HG02588 (cell line): ENCODE measurements around the gene CLK3.
"Not testable (repeated sequence)": the region's sequence is repeated elsewhere in the genome, so short reads cannot be mapped to it uniquely, and the experiment has no call there.

ENCODE experiments used
- ATAC-seq: cut with Tn5 transposase; IDR thresholded peaks from one replicate; pipeline ENCODE4 v1.9.1; 2021; ENCODE audit warnings: mild to moderate bottlenecking, moderate library complexity; ENCODE audit not compliant: unreplicated experiment

CLK3 gene

DNA sequence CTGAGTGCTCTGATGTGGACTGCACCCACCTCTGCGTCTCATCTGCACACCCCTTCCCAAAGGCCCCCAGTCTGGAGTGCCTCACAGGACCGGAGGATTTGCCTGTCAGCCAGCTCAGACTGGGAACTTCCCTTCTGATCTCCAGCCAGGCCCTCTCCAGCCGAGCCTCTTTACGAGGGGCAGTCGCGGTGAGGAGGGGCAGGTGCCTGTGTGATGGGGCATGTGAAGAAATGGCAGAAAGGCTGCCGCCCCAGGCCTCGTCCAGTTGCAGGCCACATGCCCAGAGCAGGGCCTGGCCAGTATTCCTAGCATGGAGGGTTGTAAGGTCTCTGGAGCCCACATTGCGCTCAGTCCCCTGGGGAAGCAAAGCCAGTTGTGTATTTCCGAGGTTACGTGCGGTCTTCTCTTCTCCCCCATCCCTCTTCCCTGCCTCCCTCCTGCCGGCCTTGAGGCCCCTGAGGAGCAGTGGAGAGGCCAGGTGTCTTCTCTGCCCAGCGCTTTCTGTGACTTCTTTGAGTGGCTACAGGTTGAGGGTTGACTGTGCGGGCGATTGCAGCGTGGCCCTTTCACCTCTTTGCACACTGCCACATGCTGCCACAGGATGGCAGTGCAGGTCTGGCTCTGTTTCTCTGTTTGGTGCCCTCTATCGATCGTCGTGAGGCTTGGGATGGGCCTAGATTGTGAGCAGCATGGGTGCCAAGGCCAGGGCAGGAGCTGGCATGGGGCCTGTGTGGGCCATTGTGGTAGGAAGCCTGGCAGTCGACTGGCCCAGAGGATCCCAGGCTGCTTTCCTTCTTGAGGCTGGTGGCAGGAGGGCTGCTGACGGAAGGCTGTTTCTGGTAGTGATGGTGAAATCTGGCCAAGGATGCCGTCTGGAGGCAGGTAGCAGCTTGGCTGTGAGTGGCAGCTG is 5.3 kb downstream of the CLK3 start:
- no peak for ATAC-seq

DNA sequence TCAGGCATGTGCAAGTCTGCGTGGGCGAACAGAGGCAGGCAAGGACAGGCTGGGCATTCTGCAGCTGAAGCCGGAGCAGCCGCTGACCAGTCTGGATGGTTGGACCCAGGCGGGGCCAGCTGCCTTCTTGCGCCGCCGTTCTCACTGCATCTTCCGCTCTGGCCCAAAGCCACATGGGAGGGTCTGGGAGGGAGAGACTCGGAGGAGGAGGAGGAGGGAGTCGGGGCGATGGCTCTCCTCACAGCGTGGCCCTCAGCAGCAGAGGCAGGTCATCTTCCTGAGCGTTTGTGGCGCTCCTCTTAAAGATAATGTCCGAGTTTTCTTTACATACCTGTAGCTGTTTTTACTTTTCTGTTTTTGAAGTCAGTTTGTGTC is 5.9 kb downstream of the CLK3 start:
- no peak for ATAC-seq

DNA sequence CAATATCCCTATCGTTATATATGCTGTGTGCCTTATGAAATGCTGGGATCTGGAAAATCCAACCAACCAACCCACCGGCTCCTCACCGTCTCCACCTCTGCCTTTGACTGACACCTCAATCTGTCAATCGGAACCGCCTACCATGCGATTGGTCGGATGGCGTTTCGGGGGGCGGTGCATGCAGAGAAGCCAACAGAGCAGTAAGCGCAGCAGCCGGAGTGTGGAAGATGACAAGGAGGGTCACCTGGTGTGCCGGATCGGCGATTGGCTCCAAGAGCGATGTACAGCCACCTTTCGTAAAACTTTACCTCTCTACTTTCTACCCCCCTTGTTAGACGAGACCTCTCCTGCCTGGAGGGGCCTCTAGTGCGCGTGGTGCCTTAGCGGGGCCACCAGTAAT is 6.3 kb downstream of the CLK3 start:
- no peak for ATAC-seq

DNA sequence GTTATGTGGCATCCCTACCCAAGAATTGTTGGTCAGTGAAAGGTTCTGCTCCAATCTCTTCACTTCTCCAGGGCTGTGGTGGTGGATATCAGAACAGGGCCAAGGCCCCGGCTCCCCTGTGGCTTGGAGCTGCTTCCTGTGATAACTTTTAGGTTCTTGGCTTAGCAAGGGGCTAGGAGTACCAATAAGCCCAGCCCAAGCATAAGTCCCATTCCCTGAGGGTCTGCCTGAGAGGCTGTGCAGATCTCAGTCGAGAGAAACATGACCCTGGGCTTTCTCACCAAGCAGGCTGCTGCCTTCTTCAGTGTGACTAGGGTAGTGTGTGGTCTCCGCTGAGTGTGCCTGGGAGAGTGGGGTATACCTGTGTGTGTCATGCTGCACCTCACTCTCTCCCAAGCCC is 7.1 kb downstream of the CLK3 start:
- no peak for ATAC-seq

DNA sequence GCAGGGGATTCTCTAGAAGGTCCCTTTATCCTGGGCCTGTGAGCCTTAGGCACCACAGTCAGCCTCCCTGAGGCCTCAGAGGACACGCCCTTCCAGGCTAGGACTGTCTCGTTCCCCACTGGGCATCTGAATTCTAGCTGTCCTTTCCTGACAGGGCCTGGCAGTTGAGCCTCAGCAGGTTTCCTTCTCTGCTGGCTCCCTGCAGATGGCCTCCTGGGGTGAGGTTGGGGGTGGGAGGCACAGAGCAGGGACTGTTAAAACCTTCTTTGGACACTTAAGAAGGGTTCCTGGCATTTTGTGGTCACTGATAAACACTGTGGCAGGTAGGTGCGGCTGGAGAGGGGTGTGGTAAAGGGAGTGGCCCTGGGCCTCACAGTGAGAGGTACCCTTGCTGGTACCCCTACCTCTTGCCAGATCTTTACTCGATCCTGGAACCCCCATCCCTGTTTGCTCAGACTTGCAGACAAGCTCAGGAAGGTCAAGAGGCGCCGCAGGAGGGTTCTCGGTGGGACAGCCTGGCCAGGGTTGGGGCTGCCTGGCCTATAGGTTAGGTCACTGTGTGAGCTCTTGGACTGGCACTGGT is 8.5 kb downstream of the CLK3 start:
- ATAC-seq = no peak

DNA sequence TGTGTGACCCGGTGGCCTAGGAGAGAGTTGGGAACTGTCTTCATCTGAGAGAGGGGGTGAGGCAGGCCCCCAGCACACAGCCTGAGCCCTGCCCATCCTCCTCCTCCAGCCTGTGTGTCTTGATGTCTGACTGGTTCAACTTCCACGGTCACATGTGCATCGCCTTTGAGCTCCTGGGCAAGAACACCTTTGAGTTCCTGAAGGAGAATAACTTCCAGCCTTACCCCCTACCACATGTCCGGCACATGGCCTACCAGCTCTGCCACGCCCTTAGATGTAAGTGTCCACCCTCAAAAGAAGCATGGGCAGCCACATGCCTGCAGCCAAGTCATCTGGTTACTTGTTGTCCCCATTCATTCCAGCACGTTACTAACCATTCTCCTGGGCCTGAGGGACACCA is 10.1 kb downstream of the CLK3 start:
- no peak for ATAC-seq

DNA sequence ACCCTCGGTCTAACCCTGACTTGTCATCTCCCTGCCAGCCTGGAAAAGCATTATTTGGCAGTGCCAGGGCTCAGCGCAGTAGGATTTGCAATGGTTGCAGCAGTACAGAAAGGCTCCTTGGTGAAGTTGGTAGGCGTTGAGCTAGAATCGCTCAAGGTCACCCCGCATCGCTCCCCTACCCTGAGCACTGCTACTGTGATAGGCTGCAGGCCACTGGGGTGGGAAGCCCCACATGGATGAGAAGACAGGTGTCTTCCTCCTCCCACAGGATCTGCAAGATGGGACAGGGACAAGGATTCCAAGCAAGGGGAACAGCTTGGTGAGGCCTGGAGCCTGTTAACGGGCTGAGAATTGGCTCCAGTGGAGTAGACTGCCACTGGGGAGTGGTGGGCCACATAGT is 10.7 kb downstream of the CLK3 start:
- ATAC-seq = no peak

DNA sequence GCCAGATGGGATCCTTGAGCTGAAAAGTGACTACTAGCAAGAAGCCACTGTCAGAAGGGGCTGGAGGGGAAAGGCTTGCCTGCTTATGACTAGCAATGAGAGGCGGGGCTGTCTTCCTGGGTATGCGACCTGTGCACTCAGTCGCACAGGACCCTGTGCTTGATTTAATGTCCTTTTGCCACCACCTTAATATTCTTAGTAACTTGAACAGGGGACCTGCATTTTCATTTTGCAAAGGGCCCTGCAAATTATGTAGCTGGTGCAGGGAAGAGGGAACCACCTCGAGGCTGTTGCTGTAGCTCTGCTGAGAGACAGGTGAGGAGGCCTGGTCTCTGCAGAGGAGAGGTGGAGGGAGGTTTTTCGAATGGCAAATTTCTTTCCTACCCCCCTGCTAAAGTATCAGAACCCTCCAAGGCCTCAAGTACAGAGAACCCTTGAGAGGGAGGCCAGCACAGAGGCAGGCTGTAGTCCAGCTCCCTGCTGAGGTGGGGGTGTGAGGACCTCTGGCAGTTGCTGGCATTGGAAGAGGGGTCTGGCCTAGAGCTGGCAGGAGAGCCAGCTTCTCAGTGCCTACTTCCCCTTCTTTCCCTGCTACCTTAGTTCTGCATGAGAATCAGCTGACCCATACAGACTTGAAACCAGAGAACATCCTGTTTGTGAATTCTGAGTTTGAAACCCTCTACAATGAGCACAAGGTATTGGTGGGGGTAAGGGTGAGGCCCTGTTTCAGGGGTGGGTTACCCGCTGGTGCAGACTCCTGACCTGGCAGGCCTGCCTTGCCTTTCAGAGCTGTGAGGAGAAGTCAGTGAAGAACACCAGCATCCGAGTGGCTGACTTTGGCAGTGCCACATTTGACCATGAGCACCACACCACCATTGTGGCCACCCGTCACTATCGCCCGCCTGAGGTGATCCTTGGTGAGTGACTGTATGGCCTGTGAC is 11.4 kb downstream of the CLK3 start:
- ATAC-seq = no peak

DNA sequence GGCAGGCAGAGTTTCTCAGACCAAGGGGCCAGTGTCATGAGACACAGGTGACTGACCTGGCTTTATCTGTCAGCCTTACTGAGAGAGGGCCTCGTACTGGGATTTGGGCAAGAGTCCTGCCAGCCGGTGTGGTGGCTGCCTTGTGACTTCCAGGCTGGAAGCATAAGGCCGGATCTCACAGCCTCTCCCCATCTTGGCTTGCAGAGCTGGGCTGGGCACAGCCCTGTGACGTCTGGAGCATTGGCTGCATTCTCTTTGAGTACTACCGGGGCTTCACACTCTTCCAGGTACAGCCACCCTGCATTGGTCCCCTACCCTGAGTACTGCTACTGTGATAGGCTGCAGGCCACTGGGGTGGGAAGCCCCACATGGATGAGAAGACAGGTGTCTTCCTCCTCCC is 12.1 kb downstream of the CLK3 start:
- ATAC-seq = no peak

DNA sequence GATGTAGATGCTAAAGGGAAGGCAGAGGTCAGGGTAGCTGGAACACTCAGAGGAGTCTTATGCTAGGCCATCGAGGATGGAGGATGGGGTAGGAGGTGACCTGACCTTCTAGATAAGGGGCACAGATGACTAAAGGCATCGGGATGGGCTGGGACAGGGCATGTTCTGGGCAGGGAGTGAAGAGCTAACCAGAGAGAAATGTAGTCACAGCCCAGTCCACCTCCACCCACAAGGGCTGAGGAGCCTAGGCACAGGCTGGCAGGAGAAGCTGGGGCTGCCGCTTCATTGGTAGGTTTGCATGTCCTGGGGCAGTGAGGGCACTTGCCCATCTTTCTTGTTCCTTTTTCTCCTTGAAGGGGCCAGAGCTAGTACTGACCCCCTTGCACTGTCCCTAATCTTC is 12.6 kb downstream of the CLK3 start:
- ATAC-seq = no peak

DNA sequence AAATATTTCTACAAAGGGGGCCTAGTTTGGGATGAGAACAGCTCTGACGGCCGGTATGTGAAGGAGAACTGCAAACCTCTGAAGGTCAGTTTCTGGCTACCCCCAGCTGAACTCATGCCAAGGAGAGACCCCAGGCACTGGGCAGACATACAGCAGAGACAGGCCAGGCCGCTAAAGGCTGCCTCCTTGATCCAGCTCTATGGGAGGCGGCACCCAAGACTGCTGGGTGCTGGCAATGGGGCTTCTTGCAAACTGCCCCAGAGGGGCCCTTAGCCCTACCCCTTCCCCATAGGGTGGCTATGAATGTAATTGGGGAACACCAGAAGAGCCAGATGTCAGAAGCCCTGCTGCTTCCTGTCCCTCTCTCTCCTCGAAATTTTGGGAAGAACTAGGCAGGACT is 13.3 kb downstream of the CLK3 start:
- ATAC-seq = no peak

DNA sequence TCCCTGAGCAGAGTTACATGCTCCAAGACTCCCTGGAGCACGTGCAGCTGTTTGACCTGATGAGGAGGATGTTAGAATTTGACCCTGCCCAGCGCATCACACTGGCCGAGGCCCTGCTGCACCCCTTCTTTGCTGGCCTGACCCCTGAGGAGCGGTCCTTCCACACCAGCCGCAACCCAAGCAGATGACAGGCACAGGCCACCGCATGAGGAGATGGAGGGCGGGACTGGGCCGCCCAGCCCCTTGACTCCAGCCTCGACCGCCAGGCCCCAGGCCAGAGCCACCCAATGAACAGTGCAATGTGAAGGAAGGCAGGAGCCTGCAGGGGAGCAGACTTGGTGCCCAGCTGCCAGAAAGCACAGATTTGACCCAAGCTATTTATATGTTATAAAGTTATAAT is 14.1 kb downstream of the CLK3 start:
- ATAC-seq = not testable (repeated sequence)

DNA sequence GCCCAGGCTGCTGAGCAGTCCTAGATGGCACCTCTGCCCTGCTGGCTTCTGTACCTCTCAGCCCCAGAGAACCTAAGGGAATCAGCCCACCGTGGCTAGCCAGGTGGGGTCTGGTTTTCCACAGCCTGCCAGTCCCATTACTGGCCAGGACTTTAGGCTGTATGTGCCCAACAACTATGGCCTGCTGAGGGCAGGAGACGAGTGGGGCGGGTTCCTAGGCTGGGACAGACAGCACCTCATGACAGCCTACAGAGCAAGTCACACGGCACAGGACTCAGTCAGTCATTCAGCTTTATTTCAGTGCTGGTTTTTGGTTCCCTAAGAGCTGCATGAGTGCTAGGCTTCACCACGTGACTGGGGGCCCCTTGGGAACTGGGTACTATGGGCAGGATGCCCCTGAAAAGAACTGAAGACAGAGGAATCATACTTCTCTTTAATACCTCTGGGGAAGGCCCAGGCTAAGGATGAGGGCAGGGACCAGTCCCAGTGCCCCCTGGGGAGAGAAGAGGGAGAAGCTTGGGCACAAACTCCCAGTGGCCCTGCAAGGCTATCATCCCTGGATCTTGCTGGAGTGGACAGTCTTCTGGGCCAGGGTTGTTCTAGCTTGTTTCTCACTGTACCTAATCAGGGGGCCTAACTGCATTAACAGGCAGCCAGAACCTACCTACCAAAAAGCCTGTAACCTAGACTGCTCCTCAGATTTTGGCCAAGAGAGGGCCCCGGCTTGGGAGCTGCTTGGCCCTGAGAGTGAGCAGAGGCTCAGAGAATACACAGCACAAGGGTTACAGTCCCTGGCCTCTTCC is 14.8 kb downstream of the CLK3 start:
- no peak for ATAC-seq

DNA sequence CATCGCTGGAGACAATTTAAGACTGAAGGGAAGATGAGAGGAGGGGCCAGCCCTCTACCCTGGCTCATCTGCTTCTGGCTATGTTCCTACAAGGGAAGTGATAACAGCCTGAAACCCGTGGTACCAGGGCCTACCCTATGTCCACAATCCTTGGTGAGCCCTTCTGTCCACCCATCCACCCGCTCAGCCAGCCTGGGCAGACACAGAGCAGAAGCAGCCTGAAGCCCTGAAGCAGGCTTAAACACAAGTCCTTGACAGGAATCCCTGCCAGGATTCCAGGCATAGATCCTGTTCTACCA is 15.4 kb downstream of the CLK3 start:
- ATAC-seq = no peak

DNA sequence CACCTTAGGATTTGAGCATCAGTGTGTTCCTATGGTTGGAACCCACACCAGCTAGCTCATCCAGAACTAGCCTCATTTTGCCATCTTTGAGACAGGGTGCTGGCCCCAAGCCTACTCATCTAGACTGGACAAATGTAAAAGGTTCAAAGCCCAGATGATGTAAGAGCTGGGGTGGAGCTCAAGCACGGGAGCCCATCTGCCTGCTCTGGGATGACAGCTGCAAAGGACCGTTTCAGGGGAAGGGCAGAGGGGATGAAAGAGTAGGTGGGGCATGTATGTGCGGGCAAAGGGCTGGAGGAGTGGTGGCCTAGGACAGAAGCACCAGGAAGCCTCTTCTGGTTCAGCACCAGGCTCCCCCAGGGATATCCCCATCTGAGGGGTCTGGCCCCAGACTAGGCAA is 15.8 kb downstream of the CLK3 start:
- no peak for ATAC-seq

DNA sequence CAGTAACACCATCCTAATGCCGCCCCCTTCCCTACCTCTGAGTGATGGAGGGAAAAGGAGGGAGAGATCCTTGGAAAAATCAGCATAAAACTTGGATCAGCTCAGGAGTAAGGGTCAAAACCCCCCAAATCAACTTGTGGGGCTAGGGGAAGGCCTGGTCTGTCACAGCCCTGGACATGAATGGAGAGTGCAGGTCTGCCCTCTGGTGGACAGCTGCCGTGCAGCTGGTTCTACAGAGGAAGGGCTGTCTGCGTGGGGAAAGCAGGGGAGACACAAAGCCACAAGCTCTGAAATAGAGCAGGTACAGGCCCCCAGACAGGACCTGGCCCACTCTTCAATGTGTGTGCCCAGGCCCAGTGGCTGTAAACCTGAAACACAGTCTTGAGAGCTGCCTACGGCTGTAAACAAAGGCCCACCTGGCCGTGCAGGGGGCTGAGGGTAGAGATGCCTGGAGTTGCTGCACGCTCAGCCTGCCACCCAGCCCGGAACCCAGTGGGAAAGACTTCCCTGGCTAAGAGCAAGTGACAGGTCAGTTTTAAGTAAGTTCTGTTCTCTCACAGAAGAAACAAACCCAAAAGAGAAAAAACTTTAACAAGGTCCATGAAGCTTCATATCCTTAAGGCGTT is 16.4 kb downstream of the CLK3 start:
- no peak for ATAC-seq

DNA sequence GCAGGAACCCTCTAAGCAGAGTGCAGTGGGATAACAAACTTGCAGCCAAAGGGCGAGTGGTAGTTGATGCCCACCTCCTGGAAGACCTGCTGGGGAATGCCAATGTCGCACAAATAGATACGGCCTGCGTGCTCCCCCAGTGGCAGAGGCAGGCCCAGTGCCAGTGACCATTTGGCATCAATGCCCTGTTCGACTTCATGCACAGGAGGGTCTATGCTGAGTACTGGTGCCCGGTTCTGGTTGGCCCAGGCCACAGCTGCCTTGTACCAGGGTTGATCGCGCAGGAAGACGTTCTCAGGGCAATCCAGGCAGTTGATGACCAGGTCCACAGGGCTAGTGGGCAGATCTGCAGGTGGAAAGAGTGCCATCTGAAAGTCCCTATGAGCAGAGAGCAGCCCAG is 17.0 kb downstream of the CLK3 start:
- no peak for ATAC-seq

DNA sequence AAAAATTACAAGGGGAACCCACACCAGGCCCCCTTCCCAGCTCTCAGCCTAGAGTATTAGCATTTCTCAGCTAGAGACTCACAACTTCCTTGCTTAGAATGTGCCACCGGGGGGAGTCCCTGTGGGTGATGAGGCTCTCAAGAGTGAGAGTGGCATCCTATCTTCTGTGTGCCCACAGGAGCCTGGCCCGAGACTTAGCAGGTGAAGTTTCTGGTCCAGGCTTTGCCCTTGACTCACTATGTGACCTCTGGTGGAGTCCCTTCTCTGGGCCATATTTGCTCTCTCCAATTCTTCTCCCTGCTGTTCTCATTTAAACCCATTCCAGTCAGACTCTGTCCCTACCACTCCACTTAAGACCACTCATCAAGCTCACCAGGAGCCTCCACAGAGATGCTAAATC is 18.1 kb downstream of the CLK3 start:
- ATAC-seq = no peak

DNA sequence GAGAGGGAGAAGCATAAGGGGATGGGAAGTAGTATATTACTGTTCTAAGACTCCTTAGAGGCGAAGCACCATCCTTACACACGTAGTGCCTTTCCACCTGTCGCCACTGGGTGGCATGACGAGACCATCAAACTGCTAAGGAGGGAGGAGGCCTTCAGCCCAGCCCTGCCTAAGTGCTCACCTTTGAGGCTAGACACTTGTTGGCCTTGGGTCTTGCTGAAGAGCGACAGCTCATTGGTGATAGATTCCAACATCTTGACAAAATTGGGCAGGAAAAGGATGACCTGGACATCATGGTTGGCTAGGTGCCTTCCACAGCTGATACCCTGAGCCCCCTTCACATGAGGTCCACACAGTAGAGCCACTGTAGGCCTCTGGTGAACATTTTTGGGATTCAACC is 19.6 kb downstream of the CLK3 start:
- ATAC-seq = no peak

DNA sequence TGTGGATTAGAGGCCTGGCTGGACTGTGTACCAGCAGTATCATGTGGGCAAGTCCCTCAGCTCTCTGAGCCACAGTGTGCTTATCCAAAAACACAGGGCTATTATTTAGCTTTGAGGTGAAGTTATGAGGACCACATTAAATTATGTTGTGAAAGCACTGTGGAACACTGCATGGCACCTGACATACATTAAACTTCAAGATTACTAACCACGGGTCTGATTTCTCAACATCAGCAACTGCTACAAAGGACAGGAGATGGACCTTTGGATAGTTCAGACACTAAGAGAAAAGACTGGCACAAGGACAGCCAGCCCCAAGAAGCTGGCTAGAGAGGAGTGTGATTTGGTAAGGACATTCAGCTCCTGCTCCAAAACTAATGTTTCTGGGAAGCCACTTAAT is 21.3 kb downstream of the CLK3 start:
- no peak for ATAC-seq

DNA sequence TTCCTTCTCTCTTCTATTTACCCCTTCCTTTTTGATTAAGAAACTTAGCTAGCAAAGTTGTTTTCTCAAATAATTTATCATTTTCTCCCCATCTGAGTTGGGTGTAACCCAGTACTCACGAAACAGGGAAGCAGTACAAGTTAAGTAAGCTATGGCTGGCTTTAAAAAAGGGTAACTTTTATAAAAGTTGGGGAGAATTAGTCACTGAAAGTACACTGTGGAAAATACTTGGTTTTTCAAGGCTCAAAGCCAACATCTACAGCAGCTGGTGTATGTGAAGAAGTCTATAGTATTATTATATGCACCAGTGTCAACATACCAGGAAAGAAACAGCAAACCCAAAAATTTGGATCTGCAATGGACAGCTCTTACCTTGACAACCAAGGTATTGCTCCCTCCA is 25.5 kb downstream of the CLK3 start:
- ATAC-seq = no peak
